Neuronal stem cell (in vitro differentiated cells): ENCODE measurements around the gene DLGAP4.

ENCODE experiments used
- DNase-seq: peaks from one replicate; pipeline ENCODE4 v3.0.0-alpha.2; 2013; ENCODE audit warnings: low spot score
- H2AFZ ChIP-seq: one replicate; pipeline ENCODE4 v1.6.1; 2013; ENCODE audit warnings: mild to moderate bottlenecking, low read length, inconsistent platforms
- H2AK5ac ChIP-seq: 2 replicates; pipeline ENCODE4 v1.6.1; 2013; ENCODE audit warnings: low read depth, mild to moderate bottlenecking, inconsistent platforms, low read length, moderate library complexity, mixed read lengths
- H2BK120ac ChIP-seq: 2 replicates; pipeline ENCODE4 v1.6.1; 2013; ENCODE audit warnings: low read depth, mild to moderate bottlenecking, inconsistent platforms, low read length, moderate library complexity, mixed read lengths
- H2BK12ac ChIP-seq: one replicate; pipeline ENCODE4 v1.6.1; 2013; ENCODE audit warnings: low read length, inconsistent platforms
- H2BK15ac ChIP-seq: 2 replicates; pipeline ENCODE4 v1.6.1; 2013; ENCODE audit warnings: mild to moderate bottlenecking, low read length, inconsistent platforms, mixed read lengths
- H2BK5ac ChIP-seq: one replicate; pipeline ENCODE4 v1.6.1; 2013; ENCODE audit warnings: inconsistent platforms, mild to moderate bottlenecking, low read length, moderate library complexity
- H3K14ac ChIP-seq: one replicate; pipeline ENCODE4 v1.6.1; 2013; ENCODE audit warnings: low read length, inconsistent platforms
- H3K18ac ChIP-seq: 2 replicates; pipeline ENCODE4 v1.6.1; 2013; ENCODE audit warnings: low read length, inconsistent platforms
- H3K23ac ChIP-seq: 2 replicates; pipeline ENCODE4 v1.6.1; 2013; ENCODE audit warnings: low read depth, mild to moderate bottlenecking, mixed read lengths, low read length, inconsistent platforms; ENCODE audit not compliant: poor library complexity
- H3K27ac ChIP-seq: replicated peaks from 3 replicates; pipeline ENCODE4 v1.5.1; 2013; ENCODE audit warnings: low read length, inconsistent platforms
- H3K27me3 ChIP-seq, 3 experiments: 2 replicates each; pipeline ENCODE4 v1.6.1; 2013; ENCODE audit warnings: low read length in 3 of 3, mild to moderate bottlenecking in 2 of 3, inconsistent platforms in 1 of 3, low read depth in 1 of 3, mixed read lengths in 1 of 3, moderate library complexity in 1 of 3; ENCODE audit not compliant: control insufficient read depth in 3 of 3, insufficient read depth in 3 of 3
- H3K36me3 ChIP-seq, 2 donors: replicated peaks in 1 of 2; 2 replicates each; pipeline ENCODE4 v1.6.1; 2013; ENCODE audit warnings: low read length in 2 of 2; ENCODE audit not compliant: control insufficient read depth in 2 of 2, insufficient read depth in 2 of 2
- H3K4ac ChIP-seq: 2 replicates; pipeline ENCODE4 v1.6.1; 2013; ENCODE audit warnings: inconsistent platforms, mild to moderate bottlenecking, low read length, moderate library complexity
- H3K4me1 ChIP-seq, 2 donors: 1 replicate in 1 of 2; 2 replicates in 1 of 2; pipeline ENCODE4 v1.6.1; 2013; ENCODE audit warnings: low read length in 2 of 2, low read depth in 1 of 2; ENCODE audit not compliant: control insufficient read depth in 2 of 2, insufficient read depth in 1 of 2
- H3K4me2 ChIP-seq: one replicate; pipeline ENCODE4 v1.6.1; 2013; ENCODE audit warnings: mild to moderate bottlenecking, low read length, inconsistent platforms; ENCODE audit not compliant: insufficient read depth, poor library complexity, severe bottlenecking
- H3K4me3 ChIP-seq, 2 donors: 2 replicates each; pipeline ENCODE4 v1.5.1; 2013; ENCODE audit warnings: low read length in 2 of 2, mild to moderate bottlenecking in 2 of 2, inconsistent platforms in 1 of 2, moderate library complexity in 1 of 2
- H3K79me1 ChIP-seq: one replicate; pipeline ENCODE4 v1.6.1; 2013; ENCODE audit warnings: low read depth, mild to moderate bottlenecking, inconsistent platforms, low read length, moderate library complexity
- H3K9ac ChIP-seq: one replicate; pipeline ENCODE4 v1.6.1; 2013; ENCODE audit warnings: mild to moderate bottlenecking, low read depth, low read length, inconsistent platforms; ENCODE audit not compliant: poor library complexity
- H3K9me3 ChIP-seq, 2 donors: replicated peaks in 1 of 2; 2 replicates each; pipeline versions ENCODE3 to v1.6.1; 2013; ENCODE audit warnings: low read length in 2 of 2, mild to moderate bottlenecking in 2 of 2, inconsistent platforms in 1 of 2, low read depth in 1 of 2, mixed read lengths in 1 of 2, moderate library complexity in 1 of 2; ENCODE audit not compliant: control insufficient read depth in 2 of 2, insufficient read depth in 1 of 2
- H4K8ac ChIP-seq: one replicate; pipeline ENCODE4 v1.6.1; 2013; ENCODE audit warnings: low read depth, mild to moderate bottlenecking, inconsistent platforms, low read length, moderate library complexity
- H4K91ac ChIP-seq: one replicate; pipeline ENCODE4 v1.6.1; 2013; ENCODE audit warnings: low read length, low read depth, mild to moderate bottlenecking, inconsistent platforms; ENCODE audit not compliant: poor library complexity
- WGBS, 2 donors: extraction: QIAGEN DNeasy Blood & Tissue Kit; methylation state at CpG; one replicate each; pipeline ENCODE4 v1.1.7; 2013; ENCODE audit warnings: missing lambda C conversion rate in 2 of 2, mixed read lengths in 1 of 2; ENCODE audit not compliant: insufficient read length in 2 of 2, insufficient replicate concordance in 1 of 2; ENCODE audit errors: extremely low coverage in 2 of 2; 5-methylcytosine and 5-hydroxymethylcytosine counted together

DLGAP4 gene

GRCh38 chr20:36460648-36461599 lies 154.8 kb downstream of the DLGAP4 start:
- H4K91ac ChIP-seq, result peak overlapping the region; percentile 81
- peak overlapping the region; percentile 85 for H2AK5ac ChIP-seq
- peak overlapping the region; percentile 33 for H2BK5ac ChIP-seq
- peak overlapping the region; percentile 79 for H3K9ac ChIP-seq
- peak overlapping the region; percentile 98 for H3K23ac ChIP-seq
- no peak overlapping the region for H3K14ac ChIP-seq
- H3K4me2 ChIP-seq, result peak overlapping the region; percentile 38
- H3K27me3 ChIP-seq, result no peaks in the 10 kb centered on the region
- no peaks in the 10 kb centered on the region for H3K9me3 ChIP-seq
- H2BK120ac ChIP-seq, result no peak overlapping the region
- peaks cover 0 to 21% of the 10 kb centered on the region in 2 donors for H3K36me3 ChIP-seq
- H3K18ac ChIP-seq, result peak overlapping the region; percentile 98
- no peak overlapping the region for H3K4ac ChIP-seq
- H3K4me1 ChIP-seq, result peaks cover 14 to 22% of the 10 kb centered on the region in 2 donors
- peak overlapping the region; percentile 78 for H3K27ac ChIP-seq
- peak overlapping the region; percentile 88 for H2AFZ ChIP-seq
- H3K4me3 ChIP-seq, result peak overlapping the region; percentile 73 to 87
- H2BK15ac ChIP-seq, result peak overlapping the region; percentile 47
- peaks cover 6% of the 10 kb centered on the region for H3K79me1 ChIP-seq
- H4K8ac ChIP-seq, result peak overlapping the region; percentile 83
- peak; percentile 93 for DNase-seq
- WGBS, 2 donors, result no CpG with 5 or more reads among the region's 96 CpGs
- peak overlapping the region; percentile 97 for H2BK12ac ChIP-seq

GRCh38 chr20:36461600-36462439 lies 155.7 kb downstream of the DLGAP4 start:
- H3K79me1 ChIP-seq, result peaks cover 6% of the 10 kb centered on the region
- H3K4me1 ChIP-seq, result peaks cover 17 to 27% of the 10 kb centered on the region in 2 donors
- H3K36me3 ChIP-seq, result peaks cover 0 to 28% of the 10 kb centered on the region in 2 donors
- peak overlapping the region; percentile 78 for H2AFZ ChIP-seq
- peak overlapping the region; percentile 54 for H2BK15ac ChIP-seq
- DNase-seq, result peak; percentile 45
- H3K9me3 ChIP-seq, result no peaks in the 10 kb centered on the region
- no peaks in the 10 kb centered on the region for H3K27me3 ChIP-seq
- H3K14ac ChIP-seq, result peak overlapping the region; percentile 84
- peak overlapping the region; percentile 100 for H2AK5ac ChIP-seq
- no peak overlapping the region for H2BK12ac ChIP-seq
- no peak overlapping the region for H4K91ac ChIP-seq
- no peak overlapping the region for H4K8ac ChIP-seq
- peak overlapping the region; percentile 80 for H3K4ac ChIP-seq
- H3K9ac ChIP-seq, result peak overlapping the region; percentile 91
- peak overlapping the region; percentile 89 for H2BK120ac ChIP-seq
- no CpG with 5 or more reads among the region's 58 CpGs for WGBS, 2 donors
- peak overlapping the region; percentile 86 for H3K18ac ChIP-seq
- H2BK5ac ChIP-seq, result peak overlapping the region; percentile 49
- peak overlapping the region; percentile 98 for H3K23ac ChIP-seq
- peak overlapping the region; percentile 85 to 87 for H3K4me3 ChIP-seq
- H3K27ac ChIP-seq, result peak overlapping the region; percentile 26
- H3K4me2 ChIP-seq, result peak overlapping the region; percentile 85

- peak overlapping the region; percentile 49 for H2BK5ac ChIP-seq
- peak overlapping the region; percentile 54 for H2BK15ac ChIP-seq
- H3K18ac ChIP-seq, result peak overlapping the region; percentile 73
- peaks cover 2 to 35% of the 10 kb centered on the region in 2 donors for H3K36me3 ChIP-seq
- peak overlapping the region; percentile 42 for H3K14ac ChIP-seq
- H3K27ac ChIP-seq, result no peak overlapping the region
- H3K4me1 ChIP-seq, result peaks cover 19 to 32% of the 10 kb centered on the region in 2 donors
- no peak overlapping the region for H4K91ac ChIP-seq
- no peak overlapping the region for H2BK12ac ChIP-seq
- peaks cover 12% of the 10 kb centered on the region for H3K79me1 ChIP-seq
- no peak overlapping the region for H3K4ac ChIP-seq
- no peak for DNase-seq
- WGBS, 2 donors, result no CpG with 5 or more reads among the region's 21 CpGs
- peak overlapping the region; percentile 44 for H2AFZ ChIP-seq
- no peaks in the 10 kb centered on the region for H3K9me3 ChIP-seq
- peak overlapping the region; percentile 85 to 87 for H3K4me3 ChIP-seq
- H3K9ac ChIP-seq, result peak overlapping the region; percentile 91
- H4K8ac ChIP-seq, result no peak overlapping the region
- H3K4me2 ChIP-seq, result peak overlapping the region; percentile 85
- no peaks in the 10 kb centered on the region for H3K27me3 ChIP-seq
- H2AK5ac ChIP-seq, result peak overlapping the region; percentile 100
- H3K23ac ChIP-seq, result peak overlapping the region; percentile 10
- peak overlapping the region; percentile 26 for H2BK120ac ChIP-seq
Observed at GRCh38 chr20:36462440-36463211, 156.5 kb downstream of the DLGAP4 start.
